Thyroid gland (tissue), 4 donors: ENCODE measurements around the gene OR9G4.

ENCODE experiments used
- POLR2A ChIP-seq, 2 donors: fragments of 450-650 bp; IDR thresholded peaks; one replicate each; pipeline ENCODE4 v1.6.1; 2017; ENCODE audit warnings: antibody characterized with exemption in 2 of 2, mild to moderate bottlenecking in 2 of 2, moderate library complexity in 1 of 2
- TF ChIP-seq, protein P1 (sequence below), 6 experiments: fragments of 200-600 bp in 3 of 6; fragments of 450-650 bp in 3 of 6; sonication (generic) in 3 of 6; IDR thresholded peaks; one replicate each; pipeline ENCODE4 v1.5.1; 2016 to 2019; ENCODE audit warnings: antibody characterized with exemption in 6 of 6, mild to moderate bottlenecking in 2 of 6, inconsistent platforms in 1 of 6, moderate library complexity in 1 of 6

- TF ChIP-seq, protein P1, sequence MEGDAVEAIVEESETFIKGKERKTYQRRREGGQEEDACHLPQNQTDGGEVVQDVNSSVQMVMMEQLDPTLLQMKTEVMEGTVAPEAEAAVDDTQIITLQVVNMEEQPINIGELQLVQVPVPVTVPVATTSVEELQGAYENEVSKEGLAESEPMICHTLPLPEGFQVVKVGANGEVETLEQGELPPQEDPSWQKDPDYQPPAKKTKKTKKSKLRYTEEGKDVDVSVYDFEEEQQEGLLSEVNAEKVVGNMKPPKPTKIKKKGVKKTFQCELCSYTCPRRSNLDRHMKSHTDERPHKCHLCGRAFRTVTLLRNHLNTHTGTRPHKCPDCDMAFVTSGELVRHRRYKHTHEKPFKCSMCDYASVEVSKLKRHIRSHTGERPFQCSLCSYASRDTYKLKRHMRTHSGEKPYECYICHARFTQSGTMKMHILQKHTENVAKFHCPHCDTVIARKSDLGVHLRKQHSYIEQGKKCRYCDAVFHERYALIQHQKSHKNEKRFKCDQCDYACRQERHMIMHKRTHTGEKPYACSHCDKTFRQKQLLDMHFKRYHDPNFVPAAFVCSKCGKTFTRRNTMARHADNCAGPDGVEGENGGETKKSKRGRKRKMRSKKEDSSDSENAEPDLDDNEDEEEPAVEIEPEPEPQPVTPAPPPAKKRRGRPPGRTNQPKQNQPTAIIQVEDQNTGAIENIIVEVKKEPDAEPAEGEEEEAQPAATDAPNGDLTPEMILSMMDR (IDR thresholded peaks at IDR 0.05): no peak
- no peak for TF ChIP-seq POLR2A (IDR thresholded peaks at IDR 0.05)
Measured at GRCh38 chr11:56751480-56751879, 3.0 kb upstream of the OR9G4 start.
